Central memory CD4-positive, alpha-beta T cell (primary cell): ENCODE results near the gene PDE3B.
A peak's percentile ranks its signal among the peaks of the same experiment; 100 is the strongest.

Experiments used
- DNase-seq: peaks from one replicate; pipeline ENCODE4 v3.0.0; 2022
- total RNA-seq, 3 experiments: gene quantifications; one replicate each; lab custom pipeline; 2026; lab: John Stamatoyannopoulos, UW

PDE3B gene
- 62.3 to 658 (median 281) reads per million in 3 experiments for total RNA-seq

DNA sequence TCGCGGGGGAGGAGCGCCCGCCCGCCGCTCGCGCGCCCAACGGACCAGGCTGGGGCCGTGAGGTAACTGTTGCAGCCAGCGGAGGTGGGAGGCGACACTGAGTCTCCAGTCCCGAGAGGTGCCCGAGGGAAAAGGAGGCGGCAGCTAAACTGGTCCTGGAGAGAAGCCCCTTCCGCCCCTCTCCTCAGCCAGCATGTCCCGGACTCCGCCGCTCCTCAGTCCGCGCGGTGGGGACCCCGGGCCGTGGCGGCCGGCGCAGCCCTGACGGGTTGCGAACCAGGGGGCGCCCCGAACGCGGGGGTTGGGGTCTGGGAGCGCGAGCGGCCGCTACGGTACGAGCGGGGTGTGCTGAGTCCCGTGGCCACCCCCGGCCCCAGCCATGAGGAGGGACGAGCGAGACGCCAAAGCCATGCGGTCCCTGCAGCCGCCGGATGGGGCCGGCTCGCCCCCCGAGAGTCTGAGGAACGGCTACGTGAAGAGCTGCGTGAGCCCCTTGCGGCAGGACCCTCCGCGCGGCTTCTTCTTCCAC is at the start of gene PDE3B:
TSS of gene PDE3B (plus strand) at position 108 of the 529 bp plus-strand sequence. CDS start at position 380, 272 bp downstream.
- DNase-seq: peak; percentile 61

GRCh38 chr11:14595261-14595660 is 48.3 kb upstream of the PDE3B start:
- peak; percentile 8 for DNase-seq

GRCh38 chr11:14607713-14608112 is 35.9 kb upstream of the PDE3B start:
- DNase-seq: no peak

- DNase-seq: no peak
Measured at GRCh38 chr11:14609902-14610301, 33.7 kb upstream of the PDE3B start.

GRCh38 chr11:14611939-14612338 is 31.7 kb upstream of the PDE3B start:
- DNase-seq: no peak

- DNase-seq: no peak
Measured at GRCh38 chr11:14612694-14613093, 30.9 kb upstream of the PDE3B start.

- DNase-seq: no peak
Measured at GRCh38 chr11:14614091-14614622, 29.4 kb upstream of the PDE3B start.

DNA sequence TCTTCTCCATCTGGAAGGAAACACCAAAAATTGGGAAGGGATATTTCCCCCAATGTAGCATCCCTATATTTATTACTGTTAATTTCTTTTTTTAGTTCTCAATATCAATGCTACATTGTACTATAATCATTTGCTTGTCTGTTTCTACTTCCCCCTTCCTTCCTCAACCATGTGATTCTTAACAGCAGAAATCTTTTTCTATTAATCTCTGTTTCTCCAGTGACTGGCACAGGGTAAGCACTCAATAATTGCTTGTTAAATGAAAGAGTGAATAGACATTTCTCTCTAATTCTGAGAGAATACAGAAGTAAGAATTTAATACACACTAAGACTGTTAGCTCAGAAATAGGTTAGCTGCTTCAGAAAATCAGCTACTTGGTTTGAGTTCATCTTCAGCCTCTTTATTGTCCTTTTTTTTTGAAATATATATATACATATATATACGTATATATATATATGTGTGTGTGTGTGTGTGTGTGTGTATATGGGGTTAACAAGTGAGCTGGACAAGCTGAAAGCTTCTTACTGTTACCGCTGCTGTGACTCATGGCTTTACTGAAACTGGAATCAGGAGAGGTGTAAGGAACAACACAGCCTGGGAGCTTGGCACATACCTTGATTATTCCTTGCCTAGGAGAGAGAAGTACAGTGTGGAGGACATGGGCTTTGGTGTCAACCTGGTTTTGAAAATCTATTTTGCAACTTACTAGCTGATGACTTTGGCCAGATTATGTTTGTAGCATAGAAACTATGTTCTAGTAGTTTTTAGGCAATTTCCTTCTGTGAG is 26.2 kb upstream of the PDE3B start:
- DNase-seq: no peak

GRCh38 chr11:14618060-14618459 is 25.5 kb upstream of the PDE3B start:
- no peak for DNase-seq

DNA sequence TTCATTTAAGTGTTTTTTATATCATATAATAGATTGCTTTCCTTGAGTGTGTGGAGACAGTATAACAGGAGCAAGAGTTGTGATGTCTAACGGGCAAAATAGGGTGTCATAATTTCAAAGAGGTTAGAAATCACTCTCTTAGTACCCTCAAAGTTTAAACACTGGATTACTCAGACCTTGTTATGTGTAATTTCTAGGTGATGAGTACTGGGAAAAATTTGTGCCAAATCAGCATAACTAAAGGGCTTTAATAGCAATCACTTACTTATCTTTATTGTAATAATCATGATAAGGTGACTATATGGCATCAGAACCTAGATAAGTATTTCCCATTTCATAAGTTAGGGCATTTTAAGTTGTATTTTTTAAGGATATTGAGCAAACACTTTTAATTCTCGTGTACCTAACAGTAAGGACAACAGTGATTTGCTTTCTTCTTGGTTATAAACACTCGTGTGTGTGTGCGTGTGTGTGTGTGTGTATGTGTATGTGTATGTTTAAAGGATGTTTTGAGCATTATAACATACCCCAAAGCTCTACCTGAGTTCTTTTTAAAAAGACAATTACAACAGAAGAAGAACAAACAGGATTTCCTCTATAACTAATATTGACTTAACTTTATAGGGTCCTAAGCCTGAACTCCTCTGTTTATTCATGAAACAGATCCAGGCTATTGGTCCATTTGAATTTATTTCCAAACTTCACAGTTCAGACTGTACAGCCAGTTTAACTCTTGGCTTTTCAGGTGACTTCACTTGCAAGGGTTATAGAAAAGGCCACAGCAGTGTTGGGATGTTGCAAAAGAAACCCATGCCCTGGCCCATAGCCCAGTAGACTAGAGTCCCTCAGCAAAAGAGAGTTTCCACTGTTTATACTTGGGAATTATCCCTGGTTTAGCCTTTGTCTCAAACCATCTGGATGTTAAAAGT is 23.7 kb upstream of the PDE3B start:
- DNase-seq: no peak

DNA sequence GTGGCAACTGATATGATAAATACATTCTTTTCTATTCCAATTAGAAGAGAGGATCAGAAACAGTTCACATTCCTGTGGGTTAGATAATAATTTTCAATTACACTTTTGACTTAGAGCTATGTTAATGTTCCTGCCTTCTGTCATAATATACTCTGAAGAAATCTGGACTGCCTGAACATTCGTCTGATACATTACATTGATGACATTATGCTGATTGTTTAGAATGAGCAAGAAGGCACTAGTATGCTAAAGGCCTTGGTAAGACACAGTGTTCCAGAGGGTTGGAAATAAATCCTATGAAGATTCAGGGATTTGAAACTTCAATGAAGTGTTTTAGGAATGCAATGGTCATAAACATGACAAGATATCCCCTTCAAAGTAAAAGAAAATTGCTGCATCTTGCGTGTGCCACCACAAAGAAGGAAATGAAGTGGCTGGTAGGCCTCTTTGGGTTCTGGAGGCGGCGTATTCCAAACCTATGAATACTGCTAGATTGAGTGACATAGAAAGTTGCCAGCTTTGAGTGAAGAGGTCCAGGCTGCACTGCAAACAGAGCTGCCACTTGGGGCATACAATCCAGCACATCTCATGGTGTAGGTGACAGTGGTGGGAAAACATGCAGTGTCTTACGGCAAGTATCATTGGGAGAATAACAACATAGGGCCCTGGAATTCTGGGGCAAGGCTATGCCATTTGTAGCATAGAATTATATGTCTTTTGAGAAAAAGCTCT is 21.2 kb upstream of the PDE3B start:
- DNase-seq: no peak

DNA sequence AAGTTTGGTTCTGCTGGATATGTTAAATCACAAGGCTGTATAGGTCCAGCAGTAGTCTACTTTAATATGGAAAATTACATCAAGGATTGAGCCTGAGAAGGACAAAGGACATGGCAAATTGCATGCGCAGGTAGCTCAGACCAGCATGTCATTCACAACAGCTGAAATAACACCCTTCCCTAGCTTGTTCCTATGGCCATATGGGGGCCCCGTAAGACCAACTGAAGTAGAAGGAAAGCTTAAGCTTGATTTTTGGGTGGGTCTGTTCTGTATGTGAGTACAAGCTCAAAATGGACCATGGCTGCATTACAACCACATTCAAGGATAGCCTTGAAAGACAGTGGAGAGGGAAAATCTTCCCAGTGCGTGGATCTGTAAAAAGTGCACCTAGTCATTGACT is 20.6 kb upstream of the PDE3B start:
- peak; percentile 8 for DNase-seq

- no peak for DNase-seq
Measured at GRCh38 chr11:14625586-14626205, 17.9 kb upstream of the PDE3B start.

GRCh38 chr11:14626650-14627049 is 17.0 kb upstream of the PDE3B start:
- no peak for DNase-seq

DNA sequence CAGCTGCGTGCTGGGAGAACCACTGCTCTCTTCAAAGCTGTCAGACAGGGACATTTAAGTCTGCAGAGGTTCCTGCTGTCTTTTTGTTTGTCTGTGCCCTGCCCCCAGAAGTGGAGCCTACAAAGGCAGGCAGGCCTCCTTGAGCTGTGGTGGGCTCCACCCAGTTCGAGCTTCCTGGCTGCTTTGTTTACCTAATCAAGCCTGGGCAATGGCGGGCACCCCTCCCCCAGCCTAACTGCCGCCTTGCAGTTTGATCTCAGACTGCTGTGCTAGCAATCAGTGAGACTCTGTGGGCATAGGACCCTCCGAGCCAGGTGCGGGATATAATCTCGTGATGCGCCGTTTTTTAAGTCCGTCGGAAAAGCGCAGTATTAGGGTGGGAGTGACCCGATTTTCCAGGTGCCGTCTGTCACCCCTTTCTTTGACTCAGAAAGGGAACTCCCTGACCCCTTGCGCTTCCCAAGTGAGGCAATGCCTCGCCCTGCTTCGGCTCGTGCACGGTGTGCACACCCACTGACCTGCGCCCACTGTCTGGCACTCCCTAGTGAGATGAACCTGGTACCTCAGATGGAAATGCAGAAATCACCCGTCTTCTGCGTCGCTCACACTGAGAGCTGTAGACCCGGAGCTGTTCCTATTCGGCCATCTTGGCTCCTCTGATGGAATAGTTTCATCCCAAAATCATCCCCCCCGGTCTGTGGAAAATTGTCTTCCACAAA is 9.9 kb upstream of the PDE3B start:
- peak; percentile 73 for DNase-seq

GRCh38 chr11:14634813-14635212 is 8.8 kb upstream of the PDE3B start:
- no peak for DNase-seq

DNA sequence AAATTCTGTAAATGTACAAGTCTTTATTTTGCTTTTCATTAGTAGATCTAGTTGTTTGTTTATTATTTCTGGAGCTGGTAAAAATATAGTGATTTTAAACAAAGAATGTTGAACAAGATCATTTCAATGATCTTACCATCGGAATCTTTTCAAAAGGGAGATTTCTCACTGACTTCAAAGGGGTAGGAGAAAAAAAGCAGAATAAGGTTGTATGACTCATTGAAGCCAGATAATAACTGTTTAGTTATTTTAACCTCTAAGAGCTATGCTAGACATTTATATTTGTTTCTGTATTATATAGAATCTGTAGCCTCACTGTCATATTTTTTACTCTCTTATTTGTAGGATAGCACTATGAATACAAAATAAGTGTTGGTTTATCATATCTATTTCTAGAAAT is 8.1 kb upstream of the PDE3B start:
- no peak for DNase-seq

- peak; percentile 17 for DNase-seq
Measured at GRCh38 chr11:14636119-14636518, 7.5 kb upstream of the PDE3B start.

DNA sequence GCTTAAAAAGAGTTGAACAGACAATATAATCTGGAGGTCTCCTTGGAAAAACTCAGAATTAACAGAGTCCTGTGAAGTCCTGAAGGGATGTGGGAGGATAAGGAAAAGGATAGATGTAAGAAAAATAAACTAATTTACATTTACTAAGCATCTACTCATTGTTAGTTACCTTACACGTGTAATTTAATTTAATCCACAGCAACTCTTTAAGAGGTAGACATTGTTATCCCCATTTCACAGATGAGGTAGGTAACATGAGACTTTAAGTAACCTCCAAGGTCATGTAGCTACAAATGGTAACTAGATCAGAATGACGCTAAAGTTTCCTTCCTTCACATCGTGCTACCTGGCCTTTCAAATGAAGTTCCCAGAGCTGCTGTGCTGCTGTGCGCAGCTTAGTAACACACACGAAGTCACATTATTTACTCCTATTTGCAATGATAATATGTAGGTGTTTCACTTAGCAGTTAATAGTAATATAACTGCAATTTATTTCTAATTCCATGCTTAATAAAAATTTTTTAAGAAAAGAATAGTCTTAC is 5.7 kb upstream of the PDE3B start:
- DNase-seq: no peak

DNA sequence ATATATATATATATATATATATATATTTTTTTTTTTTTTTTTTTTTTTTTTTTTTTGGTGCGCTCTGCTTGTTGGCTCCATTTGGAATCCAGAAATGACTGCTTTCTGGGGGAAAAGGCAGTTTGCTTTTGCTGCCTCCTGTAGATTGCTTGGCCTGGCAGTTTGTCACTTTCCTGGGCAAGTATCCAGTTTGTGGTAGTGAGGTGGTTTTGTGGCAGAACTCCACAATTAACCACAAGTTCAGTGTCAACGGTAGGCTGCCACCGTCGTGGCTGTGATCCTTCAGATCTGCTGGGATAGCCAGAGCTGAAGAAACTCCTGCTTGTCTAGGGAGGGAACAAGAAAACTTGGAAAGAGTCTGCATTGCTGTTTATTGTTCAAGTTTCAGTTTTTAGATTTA is 5.0 kb upstream of the PDE3B start:
- DNase-seq: no peak

DNA sequence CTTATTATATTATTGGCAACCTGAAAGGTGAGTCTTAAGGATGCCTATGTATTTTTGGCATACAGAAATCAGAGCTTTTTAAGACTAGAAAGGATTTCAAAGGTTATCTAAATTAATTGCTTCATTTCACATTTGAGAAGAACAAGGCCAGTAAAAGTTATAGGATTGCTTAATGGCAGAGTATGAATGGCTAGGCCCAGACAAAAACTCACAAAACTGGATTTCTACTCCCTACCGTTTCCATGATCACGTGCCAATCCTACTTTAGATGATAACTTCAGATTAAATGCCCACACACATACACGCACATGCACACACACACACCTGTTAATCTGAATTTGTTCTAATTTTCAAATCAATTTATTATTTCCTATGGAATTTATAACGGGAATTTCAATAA is 1.8 kb upstream of the PDE3B start:
- DNase-seq: no peak
